ENCODE measurements around the gene EXOSC6.

GRCh38 chr16:70276392-70276791, 24.7 kb upstream of the EXOSC6 start:
- TF ChIP-seq CTCF (IDR thresholded peaks at IDR 0.05) (no peak), POLR2A (IDR thresholded peaks at IDR 0.05) (no peak)

Data from transverse colon (tissue), 3 donors.